Left lung (tissue), 10 donors: ENCODE results near the gene PRR7. TPM values are rescaled to one million over a fixed set of nuclear protein-coding genes. Genes with fewer than 3 reads are reported as not detected.
A peak's percentile ranks its signal among the peaks of the same experiment; 100 is the strongest.

Experiments used
- ATAC-seq: fragments of 200-7000 bp; cut with Tn5 transposase; one replicate; pipeline ENCODE4 v1.9.1; 2020; ENCODE audit warnings: moderate library complexity
- DNase-seq, 4 donors: peaks; one replicate each; pipeline ENCODE4 v3.0.0-alpha.2; 2013 to 2020
- H3K27ac ChIP-seq, 2 donors: fragments of 200-600 bp; sonication (generic) in 1 of 2; one replicate each; pipeline versions ENCODE4 v1.5.0 to v1.8.0; 2020 to 2021
- H3K27me3 ChIP-seq, 2 donors: fragments of 200-600 bp; sonication (generic) in 1 of 2; one replicate each; pipeline versions ENCODE4 v1.5.0 to v1.8.0; 2020 to 2021
- H3K36me3 ChIP-seq, 2 donors: fragments of 200-600 bp; sonication (generic) in 1 of 2; one replicate each; pipeline versions ENCODE4 v1.5.0 to v1.8.0; 2020 to 2021
- H3K4me1 ChIP-seq, 2 donors: fragments of 200-600 bp; one replicate each; pipeline ENCODE4 v1.8.0; 2021
- H3K4me3 ChIP-seq, 2 donors: fragments of 200-600 bp; sonication (generic) in 1 of 2; one replicate each; pipeline versions ENCODE4 v1.5.0 to v1.8.0; 2020 to 2021; ENCODE audit warnings: mild to moderate bottlenecking in 1 of 2
- H3K9me3 ChIP-seq, 2 donors: fragments of 200-600 bp; sonication (generic) in 1 of 2; one replicate each; pipeline versions ENCODE4 v1.5.0 to v1.8.0; 2020 to 2021
- intact Hi-C, 2 donors: fragments of 100-400 bp; cut with DNase I; formaldehyde crosslinking; loops; one replicate each; pipeline versions ENCODE4 v1.11.2 to v1.14.2; 2022
- polyA plus RNA-seq, 6 donors: library from polyadenylated mRNA; unstranded; fragments of 120-200 nt; gene quantifications; one replicate each; pipeline ENCODE4 v1.2.1, GENCODE V29; 2013; ENCODE audit not compliant: insufficient read length in 6 of 6
- total RNA-seq, 2 donors: library from RNA; stranded (reverse); fragmentation: NEBNext Ultra II Directional; extraction: Animal tissue kit (Norgen Biotek cat#: 25700); gene quantifications; one replicate each; pipeline ENCODE4 v1.2.1, GENCODE V29; 2021
- TF ChIP-seq, protein P1 (sequence below), 2 donors: fragments of 200-600 bp; sonication (generic) in 1 of 2; IDR thresholded peaks; one replicate each; pipeline versions ENCODE4 v1.5.0 to v1.8.0; 2021; ENCODE audit warnings: antibody characterized with exemption in 2 of 2
- donor health status: DM: no; HTN: yes; CAD: no.
- donor health status: DM: no; HTN: no; CAD: no.

PRR7 gene
- total and polyA plus RNA-seq, 8 donors: 0.30 to 4.1 (median 1.0) TPM

DNA sequence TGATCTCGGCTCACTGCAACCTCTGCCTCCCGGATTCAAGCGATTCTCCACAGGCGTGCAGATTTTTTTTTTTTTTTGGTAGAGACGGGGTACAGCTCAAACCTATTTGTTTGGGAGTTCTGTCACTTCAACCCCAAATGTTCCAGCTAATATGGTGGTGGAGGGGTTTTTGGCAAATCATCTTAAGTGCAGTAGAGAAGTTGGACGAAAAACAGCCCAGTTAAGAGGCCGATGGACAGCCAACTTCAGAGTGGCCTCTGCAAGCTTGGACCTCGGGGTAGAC, 756 bp upstream of the PRR7 start:
- TF ChIP-seq, protein P1, sequence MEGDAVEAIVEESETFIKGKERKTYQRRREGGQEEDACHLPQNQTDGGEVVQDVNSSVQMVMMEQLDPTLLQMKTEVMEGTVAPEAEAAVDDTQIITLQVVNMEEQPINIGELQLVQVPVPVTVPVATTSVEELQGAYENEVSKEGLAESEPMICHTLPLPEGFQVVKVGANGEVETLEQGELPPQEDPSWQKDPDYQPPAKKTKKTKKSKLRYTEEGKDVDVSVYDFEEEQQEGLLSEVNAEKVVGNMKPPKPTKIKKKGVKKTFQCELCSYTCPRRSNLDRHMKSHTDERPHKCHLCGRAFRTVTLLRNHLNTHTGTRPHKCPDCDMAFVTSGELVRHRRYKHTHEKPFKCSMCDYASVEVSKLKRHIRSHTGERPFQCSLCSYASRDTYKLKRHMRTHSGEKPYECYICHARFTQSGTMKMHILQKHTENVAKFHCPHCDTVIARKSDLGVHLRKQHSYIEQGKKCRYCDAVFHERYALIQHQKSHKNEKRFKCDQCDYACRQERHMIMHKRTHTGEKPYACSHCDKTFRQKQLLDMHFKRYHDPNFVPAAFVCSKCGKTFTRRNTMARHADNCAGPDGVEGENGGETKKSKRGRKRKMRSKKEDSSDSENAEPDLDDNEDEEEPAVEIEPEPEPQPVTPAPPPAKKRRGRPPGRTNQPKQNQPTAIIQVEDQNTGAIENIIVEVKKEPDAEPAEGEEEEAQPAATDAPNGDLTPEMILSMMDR (IDR thresholded peaks at IDR 0.05): no peak
- peak overlapping the region in 1 of 2 donors; percentile 50 for H3K4me3 ChIP-seq
- ATAC-seq (no peak), DNase-seq (no peak)
- H3K4me1 ChIP-seq: peaks cover 7 to 41% of the 10 kb centered on the region in 2 donors
- H3K27ac ChIP-seq: peak overlapping the region in 1 of 2 donors; percentile 64
- peaks cover 0 to 54% of the 10 kb centered on the region in 2 donors for H3K27me3 ChIP-seq
- intact Hi-C loops: no loop called here
- H3K36me3 ChIP-seq: peaks cover 0 to 31% of the 10 kb centered on the region in 2 donors
- no peaks in the 10 kb centered on the region for H3K9me3 ChIP-seq

- DNase-seq (peak in 3 of 4 donors; percentile 43 to 86 (median 83)), ATAC-seq (peak; percentile 14)
- Histone ChIP-seq H3K9me3 (no peaks in the 10 kb centered on the region), H3K4me1 (peaks cover 7 to 41% of the 10 kb centered on the region in 2 donors), H3K27me3 (peaks cover 0 to 63% of the 10 kb centered on the region in 2 donors), H3K36me3 (peaks cover 0 to 18% of the 10 kb centered on the region in 2 donors), H3K4me3 (peak overlapping the region; percentile 42 to 50), H3K27ac (peak overlapping the region in 1 of 2 donors; percentile 64)
- TF ChIP-seq, protein P1 (IDR thresholded peaks at IDR 0.05): no peak
- intact Hi-C loops: no loop called here
Observed at GRCh38 chr5:177447066-177447610, 524 bp downstream of the PRR7 start.

DNA sequence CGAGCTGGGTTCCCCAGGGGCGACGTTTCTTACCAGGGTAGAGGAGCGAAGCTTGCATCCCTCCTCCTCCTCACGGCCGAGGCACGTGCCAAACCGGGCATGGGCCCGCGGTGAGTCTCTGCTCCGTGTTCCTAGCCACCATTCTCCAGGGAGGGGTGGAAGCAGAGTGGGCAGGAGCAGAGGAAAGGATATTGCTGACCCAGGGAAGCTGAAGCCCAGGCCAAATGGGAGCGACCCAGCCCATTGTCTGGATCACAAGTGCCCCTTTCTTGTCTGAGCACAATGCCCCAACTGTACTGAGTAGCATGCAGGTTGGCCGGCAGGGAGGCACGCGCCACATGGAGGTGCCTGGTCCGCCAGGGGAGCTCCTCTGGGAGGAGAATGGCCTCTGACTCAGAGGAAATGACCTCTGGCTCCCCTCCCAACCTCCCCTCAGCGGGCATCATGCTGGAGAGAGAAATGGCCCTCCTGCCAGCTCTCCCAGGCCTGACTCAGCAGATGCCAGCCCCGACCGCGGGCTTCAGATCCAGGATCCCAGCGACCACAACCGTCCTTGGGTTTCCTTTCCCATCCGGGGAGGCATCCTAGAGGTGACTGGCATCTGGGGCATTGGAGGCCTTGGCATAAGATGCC, 1.1 kb downstream of the PRR7 start:
- H3K36me3 ChIP-seq: peaks cover 0 to 13% of the 10 kb centered on the region in 2 donors
- TF ChIP-seq, protein P1 (IDR thresholded peaks at IDR 0.05): no peak
- peaks cover 7 to 41% of the 10 kb centered on the region in 2 donors for H3K4me1 ChIP-seq
- no peak overlapping the region for H3K4me3 ChIP-seq
- H3K27ac ChIP-seq: no peak overlapping the region
- H3K9me3 ChIP-seq: no peaks in the 10 kb centered on the region
- ATAC-seq (peak; percentile 33), DNase-seq (peak in 1 of 4 donors; percentile 84)
- peaks cover 0 to 68% of the 10 kb centered on the region in 2 donors for H3K27me3 ChIP-seq
- intact Hi-C loops: no loop called here

GRCh38 chr5:177448244-177448950, 1.8 kb downstream of the PRR7 start:
- Histone ChIP-seq H3K27me3 (peaks cover 0 to 74% of the 10 kb centered on the region in 2 donors), H3K9me3 (no peaks in the 10 kb centered on the region)

More at GRCh38 chr5:177448244-177448950, 1.8 kb downstream of the PRR7 start:
- Histone ChIP-seq H3K4me1 (peaks cover 7 to 44% of the 10 kb centered on the region in 2 donors), H3K4me3 (no peak overlapping the region), H3K36me3 (peaks cover 0 to 6% of the 10 kb centered on the region in 2 donors), H3K27ac (no peak overlapping the region)
- intact Hi-C loops: no loop called here
- DNase-seq (no peak), ATAC-seq (no peak)
- TF ChIP-seq, protein P1 (IDR thresholded peaks at IDR 0.05): no peak
